Renal cortical epithelial cell (primary cell): ENCODE data around the gene JDP2. TPM values are rescaled to one million over a fixed set of nuclear protein-coding genes. Genes with fewer than 3 reads are reported as not detected.
"Not testable (repeated sequence)": the region's sequence is repeated elsewhere in the genome, so short reads cannot be mapped to it uniquely, and the experiment has no call there.

Source experiments
- DNase-seq: peaks from one replicate; pipeline ENCODE4 v3.0.0-alpha.2; 2011; ENCODE audit warnings: low read depth
- total RNA-seq: library from RNA; depleted of rRNA; stranded (reverse); fragments of >200 nt; gene quantifications from 2 replicates; pipeline ENCODE4 v1.2.3, GENCODE V29; 2014

JDP2 gene
- total RNA-seq: 27.0 and 36.5 TPM in 2 replicates

GRCh38 chr14:75427482-75428229, at the start of gene JDP2:
Gene JDP2 (plus strand): TSS chr14:75428022. CDS start chr14:75437921, 9,899 bp downstream.
- DNase-seq: no peak

GRCh38 chr14:75379246-75379929, 48.4 kb upstream of the JDP2 start:
- no peak for DNase-seq

- DNase-seq: no peak
Measured at GRCh38 chr14:75379930-75380270, 47.9 kb upstream of the JDP2 start.

- DNase-seq: no peak
Measured at GRCh38 chr14:75380656-75381055, 47.2 kb upstream of the JDP2 start.

GRCh38 chr14:75381642-75382041, 46.2 kb upstream of the JDP2 start:
- DNase-seq: no peak

- DNase-seq: not testable (repeated sequence)
Measured at GRCh38 chr14:75383219-75383618, 44.6 kb upstream of the JDP2 start.

GRCh38 chr14:75383721-75384120, 44.1 kb upstream of the JDP2 start:
- DNase-seq: no peak

- DNase-seq: peak; percentile 13
Measured at GRCh38 chr14:75389679-75390078, 38.1 kb upstream of the JDP2 start.

- DNase-seq: no peak
Measured at GRCh38 chr14:75390183-75390582, 37.6 kb upstream of the JDP2 start.

- DNase-seq: no peak
Measured at GRCh38 chr14:75391953-75392352, 35.9 kb upstream of the JDP2 start.

GRCh38 chr14:75392686-75393641, 34.9 kb upstream of the JDP2 start:
- DNase-seq: no peak

GRCh38 chr14:75393794-75394193, 34.0 kb upstream of the JDP2 start:
- DNase-seq: no peak

- no peak for DNase-seq
Measured at GRCh38 chr14:75395862-75396261, 32.0 kb upstream of the JDP2 start.

GRCh38 chr14:75399321-75399720, 28.5 kb upstream of the JDP2 start:
- no peak for DNase-seq

- DNase-seq: peak; percentile 94
Measured at GRCh38 chr14:75399843-75400775, 27.7 kb upstream of the JDP2 start.

GRCh38 chr14:75401361-75401760, 26.5 kb upstream of the JDP2 start:
- DNase-seq: no peak

- DNase-seq: no peak
Measured at GRCh38 chr14:75402867-75403413, 24.9 kb upstream of the JDP2 start.

- DNase-seq: no peak
Measured at GRCh38 chr14:75404847-75405246, 23.0 kb upstream of the JDP2 start.

- DNase-seq: no peak
Measured at GRCh38 chr14:75406102-75406501, 21.7 kb upstream of the JDP2 start.

- DNase-seq: no peak
Measured at GRCh38 chr14:75406856-75407255, 21.0 kb upstream of the JDP2 start.
